Upper lobe of left lung (tissue), 6 donors: ENCODE measurements around the gene CATSPERE. TPM values are rescaled to one million over a fixed set of nuclear protein-coding genes. Genes with fewer than 3 reads are reported as not detected.

Experiments used
- ATAC-seq, 2 donors: fragments of 200-7000 bp; cut with Tn5 transposase; one replicate each; pipeline ENCODE4 v1.9.1; 2022; ENCODE audit warnings: mild to moderate bottlenecking in 2 of 2, moderate library complexity in 2 of 2; ENCODE audit not compliant: low FRiP score in 2 of 2
- DNase-seq, 2 donors: peaks; one replicate each; pipeline ENCODE4 v3.0.0-alpha.2; 2019 to 2020
- H3K27ac ChIP-seq, 4 donors: fragments of 200-600 bp; sonication (generic); one replicate each; pipeline ENCODE4 v1.5.1; 2016 to 2019
- H3K27me3 ChIP-seq, 4 donors: fragments of 200-600 bp; sonication (generic); one replicate each; pipeline ENCODE4 v1.5.1; 2017 to 2019
- H3K36me3 ChIP-seq, 4 donors: fragments of 200-600 bp; sonication (generic); one replicate each; pipeline ENCODE4 v1.5.1; 2016 to 2019
- H3K4me1 ChIP-seq, 4 donors: fragments of 200-600 bp; sonication (generic); one replicate each; pipeline ENCODE4 v1.5.1; 2018 to 2019
- H3K4me3 ChIP-seq, 4 donors: fragments of 200-600 bp; sonication (generic); one replicate each; pipeline ENCODE4 v1.5.1; 2017 to 2019; ENCODE audit warnings: mild to moderate bottlenecking in 2 of 4, moderate library complexity in 1 of 4
- H3K9me3 ChIP-seq, 4 donors: fragments of 200-600 bp; sonication (generic); one replicate each; pipeline ENCODE4 v1.5.1; 2018 to 2019
- CTCF ChIP-seq, 6 experiments: fragments of 450-650 bp in 4 of 6; fragments of 200-600 bp in 2 of 6; sonication (generic) in 2 of 6; IDR thresholded peaks; one replicate each; pipeline ENCODE4 v1.5.1; 2016 to 2019; ENCODE audit warnings: antibody characterized with exemption in 6 of 6
- EP300 ChIP-seq, 4 donors: sonication (generic); formaldehyde crosslinking; IDR thresholded peaks; one replicate each; pipeline ENCODE4 v1.5.1; 2017; ENCODE audit warnings: antibody characterized with exemption in 4 of 4, control low read depth in 2 of 4
- POLR2A ChIP-seq, 4 donors: fragments of 450-650 bp; IDR thresholded peaks; one replicate each; pipeline ENCODE4 v1.5.1; 2016 to 2017; ENCODE audit warnings: antibody characterized with exemption in 4 of 4, mild to moderate bottlenecking in 2 of 4
- POLR2AphosphoS5 ChIP-seq, 2 donors: sonication (generic); formaldehyde crosslinking; IDR thresholded peaks; one replicate each; pipeline ENCODE4 v1.5.1; 2017; ENCODE audit warnings: antibody characterized with exemption in 2 of 2
- WGBS, 2 donors: methylation state at CpG; one replicate each; pipeline ENCODE4 v1.1.5; 2017 to 2018; 5-methylcytosine and 5-hydroxymethylcytosine counted together
- total RNA-seq, 6 donors: library from RNA; depleted of rRNA in 4 of 6; stranded (reverse); fragments of >200 nt in 4 of 6; gene quantifications; one replicate each; pipeline versions ENCODE4 v1.1.0 to v1.2.1, GENCODE V29; 2016 to 2021
- donor health status: DM: no; HTN: no; CAD: no; lungs with moderate emphysema.
- donor health status: DM: no; HTN: yes; CAD: no; lungs with severe emphysema.

The CATSPERE gene
- total RNA-seq, 6 donors from 2014 or later = 0.91 to 2.4 (median 1.4) TPM; not detected in 1

GRCh38 chr1:244636488-244637259 lies 175.6 kb downstream of the CATSPERE start:
- TF ChIP-seq EP300 (IDR thresholded peaks at IDR 0.05) (no peak), POLR2AphosphoS5 (IDR thresholded peaks at IDR 0.05) (no peak), POLR2A (IDR thresholded peaks at IDR 0.05) (no peak), CTCF (IDR thresholded peaks at IDR 0.05) (no peak)
- no peak overlapping the region for H3K4me3 ChIP-seq
- 87 to 93% methylated on average over 10 of the region's 10 CpGs for WGBS, 2 donors

GRCh38 chr1:244639561-244639960 lies 178.5 kb downstream of the CATSPERE start:
- TF ChIP-seq CTCF (IDR thresholded peaks at IDR 0.05) = no peak
- no peak for TF ChIP-seq POLR2AphosphoS5 (IDR thresholded peaks at IDR 0.05)
- no peak for TF ChIP-seq EP300 (IDR thresholded peaks at IDR 0.05)
- no peak for TF ChIP-seq POLR2A (IDR thresholded peaks at IDR 0.05)
- no peak overlapping the region for H3K4me3 ChIP-seq
- no peak for ATAC-seq
- H3K36me3 ChIP-seq = no peaks in the 10 kb centered on the region
- no peak overlapping the region for H3K27ac ChIP-seq
- DNase-seq = no peak
- H3K9me3 ChIP-seq = no peaks in the 10 kb centered on the region
- H3K4me1 ChIP-seq = no peaks in the 10 kb centered on the region
- no peaks in the 10 kb centered on the region for H3K27me3 ChIP-seq

More at GRCh38 chr1:244636488-244637259, 175.6 kb downstream of the CATSPERE start:
- H3K4me1 ChIP-seq = no peaks in the 10 kb centered on the region
- H3K27ac ChIP-seq = no peak overlapping the region
- no peaks in the 10 kb centered on the region for H3K27me3 ChIP-seq
- no peaks in the 10 kb centered on the region for H3K9me3 ChIP-seq
- DNase-seq = no peak
- ATAC-seq = no peak
- no peaks in the 10 kb centered on the region for H3K36me3 ChIP-seq

GRCh38 chr1:244640917-244641316 lies 179.8 kb downstream of the CATSPERE start:
- Histone ChIP-seq H3K36me3 (no peaks in the 10 kb centered on the region), H3K4me1 (no peaks in the 10 kb centered on the region), H3K27ac (no peak overlapping the region), H3K9me3 (no peaks in the 10 kb centered on the region), H3K27me3 (no peaks in the 10 kb centered on the region), H3K4me3 (no peak overlapping the region)
- no peak for TF ChIP-seq POLR2AphosphoS5 (IDR thresholded peaks at IDR 0.05)
- no peak for TF ChIP-seq EP300 (IDR thresholded peaks at IDR 0.05)
- no peak for TF ChIP-seq POLR2A (IDR thresholded peaks at IDR 0.05)
- no peak for TF ChIP-seq CTCF (IDR thresholded peaks at IDR 0.05)
- WGBS, 2 donors = 86 to 95% methylated on average over 6 of the region's 6 CpGs
- no peak for DNase-seq
- ATAC-seq = no peak

- H3K9me3 ChIP-seq = no peaks in the 10 kb centered on the region
- no peaks in the 10 kb centered on the region for H3K4me1 ChIP-seq
- TF ChIP-seq POLR2AphosphoS5 (IDR thresholded peaks at IDR 0.05) (no peak), POLR2A (IDR thresholded peaks at IDR 0.05) (no peak), CTCF (IDR thresholded peaks at IDR 0.05) (no peak), EP300 (IDR thresholded peaks at IDR 0.05) (no peak)
- no peaks in the 10 kb centered on the region for H3K27me3 ChIP-seq
- DNase-seq (peak in 1 of 2 donors; percentile 27), ATAC-seq (no peak)
- no peak overlapping the region for H3K4me3 ChIP-seq
- no peaks in the 10 kb centered on the region for H3K36me3 ChIP-seq
- WGBS, 2 donors = 84 to 85% methylated on average over 16 of the region's 16 CpGs
- H3K27ac ChIP-seq = no peak overlapping the region
These were observed 181.5 kb downstream of the CATSPERE start for GRCh38 chr1:244642526-244642925.

- Histone ChIP-seq H3K4me1 (no peaks in the 10 kb centered on the region), H3K27me3 (no peaks in the 10 kb centered on the region), H3K9me3 (no peaks in the 10 kb centered on the region), H3K27ac (no peak overlapping the region), H3K36me3 (no peaks in the 10 kb centered on the region), H3K4me3 (no peak overlapping the region)
- 93 to 95% methylated on average over 13 to 14 of the region's 14 CpGs for whole genome bisulfite sequencing, 2 donors
- no peak for ATAC-seq
- peak in 1 of 2 donors; percentile 49 for DNase-seq
- TF ChIP-seq CTCF (IDR thresholded peaks at IDR 0.05) (no peak), POLR2AphosphoS5 (IDR thresholded peaks at IDR 0.05) (no peak), EP300 (IDR thresholded peaks at IDR 0.05) (no peak), POLR2A (IDR thresholded peaks at IDR 0.05) (no peak)
These were observed 181.9 kb downstream of the CATSPERE start for GRCh38 chr1:244642988-244643387.
